GM21825 (cell line): ENCODE measurements around the gene FNDC1.

Source experiments
- ATAC-seq: cut with Tn5 transposase; IDR thresholded peaks from one replicate; pipeline ENCODE4 v1.9.1; 2021; ENCODE audit warnings: mild to moderate bottlenecking, moderate library complexity; ENCODE audit not compliant: unreplicated experiment

Gene FNDC1

GRCh38 chr6:159157431-159157830 lies 11.8 kb upstream of the FNDC1 start:
- no peak for ATAC-seq

DNA sequence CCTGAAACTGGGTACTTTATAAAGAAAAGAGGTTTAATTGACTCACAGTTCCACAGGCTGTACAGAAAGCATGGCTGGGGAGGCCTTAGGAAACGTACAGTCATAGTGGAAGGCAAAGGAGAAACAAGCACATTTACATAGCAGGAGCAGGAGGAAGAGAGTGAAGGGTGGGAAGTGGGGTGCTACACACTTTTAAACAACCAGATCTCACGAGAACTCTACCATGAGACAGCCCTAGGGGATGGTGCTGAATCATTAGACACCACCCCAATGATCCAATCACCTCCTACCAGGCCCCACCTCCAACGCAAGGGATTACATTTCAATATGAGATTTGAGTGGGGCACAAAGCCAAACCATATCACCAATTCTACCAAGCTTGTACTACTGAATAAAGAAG lies 7.4 kb upstream of the FNDC1 start:
- no peak for ATAC-seq

- ATAC-seq = no peak
These were observed 5.3 kb upstream of the FNDC1 start for GRCh38 chr6:159163901-159164370.

GRCh38 chr6:159168536-159169192 lies 536 bp upstream of the FNDC1 start:
- no peak for ATAC-seq

DNA sequence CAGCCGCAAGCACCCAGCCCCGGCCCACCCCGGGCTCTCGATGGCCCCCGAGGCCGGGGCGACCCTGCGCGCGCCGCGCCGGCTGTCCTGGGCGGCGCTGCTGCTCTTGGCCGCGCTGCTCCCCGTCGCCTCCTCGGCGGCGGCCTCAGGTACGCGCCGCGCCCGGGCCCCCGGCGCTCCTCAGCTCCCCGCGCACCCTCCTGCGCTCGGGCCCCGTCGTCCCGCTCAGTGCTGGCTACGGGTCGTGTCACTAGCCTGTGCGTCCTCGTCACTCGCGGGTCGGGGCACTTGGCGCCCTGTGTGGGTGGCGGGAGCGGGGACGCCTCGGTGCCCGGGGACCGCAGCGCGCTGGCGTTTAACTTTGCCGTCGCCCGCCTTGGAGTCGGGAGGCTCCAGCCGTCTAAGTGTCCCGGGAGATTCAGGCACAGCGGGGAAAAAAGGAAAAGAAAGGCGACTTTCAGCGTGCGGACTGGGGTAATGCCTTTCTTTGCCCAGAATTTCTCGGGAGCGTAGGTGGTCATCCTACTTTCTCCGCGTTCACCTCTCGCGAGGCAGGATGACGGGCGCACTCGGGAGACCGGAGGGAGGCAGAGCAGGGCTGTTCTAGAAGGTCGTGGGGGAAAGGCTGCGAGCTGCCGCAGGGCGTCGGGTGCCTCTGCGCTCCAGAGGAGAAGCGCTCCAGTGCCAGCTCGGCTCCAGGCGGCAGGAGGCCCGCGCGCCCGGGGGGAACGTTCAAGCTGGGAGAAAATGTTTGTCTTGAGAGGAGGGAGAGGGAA lies 545 bp downstream of the FNDC1 start:
- no peak for ATAC-seq

- ATAC-seq = no peak
These were observed 1.1 kb downstream of the FNDC1 start for GRCh38 chr6:159170333-159170672.

GRCh38 chr6:159170999-159171712 lies 2.0 kb downstream of the FNDC1 start:
- ATAC-seq = no peak

GRCh38 chr6:159172091-159172491 lies 2.9 kb downstream of the FNDC1 start:
- no peak for ATAC-seq

DNA sequence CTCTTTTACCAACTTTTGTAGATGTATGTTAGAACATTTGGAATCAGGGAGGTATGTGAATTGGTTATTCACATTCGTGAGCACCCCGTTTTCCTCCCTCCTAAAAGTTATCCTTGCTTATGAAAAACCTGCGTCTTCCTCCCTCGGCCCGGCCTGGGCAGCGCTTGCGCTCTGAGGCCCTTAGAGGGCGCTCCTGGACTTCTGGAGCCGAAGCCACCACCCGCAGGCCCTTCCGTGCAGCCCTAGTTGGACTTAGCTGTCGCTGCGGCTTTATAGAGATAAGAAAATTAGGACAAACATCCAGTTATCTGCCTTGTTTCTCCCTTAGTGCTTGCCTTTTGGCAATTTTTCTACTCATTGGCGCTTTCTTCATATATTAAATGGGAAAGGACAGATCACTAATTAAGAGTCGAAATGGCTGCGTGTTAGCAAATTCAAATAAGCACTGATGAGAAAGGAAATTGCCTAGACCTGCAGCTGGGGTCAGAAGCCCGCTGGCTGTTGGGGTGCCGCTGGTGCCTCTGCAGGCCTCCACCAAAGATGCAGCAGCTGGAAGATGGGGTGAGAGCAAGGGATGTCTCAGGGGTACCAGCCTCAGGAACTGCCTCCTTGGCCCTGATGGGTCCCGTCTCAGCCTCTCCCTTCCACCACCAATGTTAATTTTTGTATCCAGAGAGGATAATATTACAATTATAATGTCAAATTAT lies 5.2 kb downstream of the FNDC1 start:
- peak; percentile 61 for ATAC-seq

- ATAC-seq = no peak
These were observed 7.7 kb downstream of the FNDC1 start for GRCh38 chr6:159176913-159177312.

GRCh38 chr6:159178847-159179246 lies 9.6 kb downstream of the FNDC1 start:
- no peak for ATAC-seq

- ATAC-seq = no peak
These were observed 10.8 kb downstream of the FNDC1 start for GRCh38 chr6:159180001-159180400.

DNA sequence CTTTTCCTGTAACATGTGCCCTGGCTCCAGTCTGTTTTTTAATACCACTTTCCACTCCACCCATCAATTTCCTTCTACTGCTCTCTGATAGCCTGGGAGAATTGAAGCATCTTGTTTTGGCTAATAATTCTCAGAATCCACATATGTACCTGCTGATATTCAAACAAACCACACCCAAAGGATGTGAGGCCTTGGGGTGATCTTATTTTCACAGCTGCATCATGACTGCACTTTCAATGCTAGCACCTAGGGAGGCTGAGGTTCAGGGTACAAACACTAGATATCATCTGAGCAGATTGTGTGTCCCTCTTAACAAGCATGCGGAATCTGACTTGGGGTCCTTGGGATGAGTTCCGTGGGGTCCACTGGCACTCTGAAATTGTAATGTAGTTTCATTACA lies 12.7 kb downstream of the FNDC1 start:
- no peak for ATAC-seq

DNA sequence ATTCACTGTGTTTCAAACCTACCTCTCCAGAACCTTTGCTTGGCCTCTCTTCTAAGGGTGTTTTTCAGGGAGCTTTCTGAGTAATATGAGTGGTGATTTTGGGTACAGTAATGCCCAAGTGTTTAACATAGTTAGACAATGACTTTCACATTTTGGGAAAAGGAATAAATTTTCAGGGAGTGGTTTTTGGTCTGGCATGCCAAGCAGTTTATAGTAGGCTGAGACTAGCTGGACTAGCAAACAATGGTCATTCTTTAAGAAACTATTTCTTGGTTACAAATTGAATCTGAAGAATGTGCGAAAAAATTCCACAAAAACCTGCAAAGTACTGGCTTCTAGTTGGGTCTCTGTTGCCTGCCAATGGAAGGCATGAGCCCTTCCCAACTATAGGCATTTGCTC lies 15.4 kb downstream of the FNDC1 start:
- no peak for ATAC-seq

- no peak for ATAC-seq
These were observed 21.3 kb downstream of the FNDC1 start for GRCh38 chr6:159190460-159190859.

DNA sequence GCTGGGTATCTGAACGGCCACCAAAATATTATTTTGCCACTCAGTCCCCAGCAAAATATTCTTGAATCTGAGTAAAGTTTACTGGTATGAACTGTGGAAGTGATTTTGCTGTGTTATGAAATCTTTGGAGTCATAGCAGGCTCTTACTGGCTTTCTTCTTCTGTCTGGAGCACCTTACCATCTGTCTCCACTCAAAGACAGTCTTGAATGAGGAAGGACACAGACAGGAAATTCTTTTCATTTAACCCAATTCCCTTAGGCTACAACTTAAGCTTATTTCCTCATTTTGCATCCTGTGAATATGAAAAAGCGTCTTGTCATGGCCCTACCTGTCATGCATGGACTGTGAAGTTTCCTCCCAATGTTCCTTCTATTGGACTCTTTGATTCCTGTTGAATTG lies 24.7 kb downstream of the FNDC1 start:
- no peak for ATAC-seq

DNA sequence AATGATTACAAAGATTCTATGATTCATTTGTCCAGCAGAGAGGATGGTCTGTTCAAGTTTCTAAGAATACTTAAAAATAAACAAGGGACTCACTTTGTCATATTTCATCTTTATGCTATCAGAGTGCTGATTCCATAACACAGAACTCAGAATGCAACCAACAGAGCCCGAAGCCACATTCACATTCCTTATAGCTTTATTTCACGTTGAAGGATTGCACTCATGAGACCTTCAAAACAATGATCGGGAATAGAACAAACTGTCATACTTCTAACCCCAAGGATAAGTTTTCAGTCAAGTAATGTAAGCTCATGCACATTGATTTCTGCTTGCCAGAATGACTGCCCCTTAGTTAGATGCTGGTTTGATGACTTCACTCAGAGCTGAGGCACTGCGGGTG lies 25.2 kb downstream of the FNDC1 start:
- no peak for ATAC-seq

- no peak for ATAC-seq
These were observed 27.3 kb downstream of the FNDC1 start for GRCh38 chr6:159196430-159196975.

DNA sequence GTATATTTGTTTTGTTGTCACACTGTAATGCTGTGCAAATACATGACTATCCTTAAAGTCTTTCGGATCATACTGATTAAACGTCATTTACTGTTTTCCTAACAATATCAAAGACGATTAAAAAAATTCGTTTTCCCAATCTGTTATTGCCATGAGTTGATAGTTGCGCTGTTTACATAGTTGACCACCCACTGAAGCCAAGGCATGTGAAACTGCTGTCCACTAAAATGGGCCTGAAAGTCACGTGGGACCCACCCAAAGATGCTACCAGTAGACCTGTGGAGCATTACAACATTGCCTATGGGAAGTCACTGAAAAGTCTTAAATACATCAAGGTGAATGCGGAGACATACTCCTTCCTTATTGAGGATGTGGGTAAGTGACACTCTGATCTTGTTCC lies 28.1 kb downstream of the FNDC1 start:
- ATAC-seq = no peak

GRCh38 chr6:159201336-159201735 lies 32.1 kb downstream of the FNDC1 start:
- no peak for ATAC-seq
